ENCODE measurements around the gene GMCL1. TPM values are rescaled to one million over a fixed set of nuclear protein-coding genes. Genes with fewer than 3 reads are reported as not detected.

The GMCL1 gene
- total and polyA plus RNA-seq, 5 donors from 2014 or later = 32.3 to 36.0 (median 33.4) TPM

- H3K9me3 ChIP-seq (ENCODE audit: control insufficient read depth in 2 of 2, low read length in 2 of 2) = no peaks in the 10 kb centered on the region
- no peak overlapping the region for H3K4me3 ChIP-seq (ENCODE audit: low read depth, low read length)
- Mint-ChIP-seq H3K9me3 (no peaks in the 10 kb centered on the region), H3K36me3 (peaks cover 15% of the 10 kb centered on the region), H3K27me3 (no peaks in the 10 kb centered on the region), H3K4me1 (peaks cover 17 to 41% (median 29%) of the 10 kb centered on the region in 4 donors), H3K4me3 (peak overlapping the region in 2 of 4 donors; percentile 68 to 80), H3K27ac (no peak overlapping the region)
- H3K27me3 ChIP-seq (ENCODE audit: control insufficient read depth, insufficient read depth, low read length) = no peaks in the 10 kb centered on the region
- DNase-seq (no peak), ATAC-seq (ENCODE audit: low read depth in 2 of 2) (no peak)
- H3K4me1 ChIP-seq (ENCODE audit: control insufficient read depth, insufficient read depth, low read length, poor library complexity, severe bottlenecking) = peaks cover 28% of the 10 kb centered on the region
- H3K27ac ChIP-seq (ENCODE audit: insufficient read depth, low read length, poor library complexity, severe bottlenecking) = no peak overlapping the region
- H3K36me3 ChIP-seq (ENCODE audit: control insufficient read depth, insufficient read depth, low read length) = peaks cover 26% of the 10 kb centered on the region
Measured at GRCh38 chr2:69917852-69918251, 88.4 kb downstream of the GMCL1 start.

DNA sequence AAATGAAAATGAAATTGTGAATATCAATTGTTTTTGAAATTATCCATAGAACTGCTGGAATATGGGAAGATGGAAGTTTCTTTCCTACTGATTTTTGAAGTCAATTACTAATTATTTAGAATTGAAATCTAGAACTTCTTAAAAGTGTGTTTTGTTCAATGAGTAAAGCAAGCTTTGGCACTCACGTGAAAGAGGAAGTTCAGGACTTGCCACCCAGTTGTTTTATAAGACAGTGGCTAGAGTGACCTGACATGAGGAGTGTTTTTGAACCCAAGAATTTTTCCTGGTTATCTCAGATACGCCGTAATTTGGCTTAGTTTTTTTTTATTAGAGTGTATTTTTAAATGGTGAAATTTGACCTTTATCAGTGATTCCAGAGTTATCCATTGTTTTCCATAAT is 88.9 kb downstream of the GMCL1 start:
- H3K36me3 ChIP-seq (ENCODE audit: control insufficient read depth, insufficient read depth, low read length) = peaks cover 26% of the 10 kb centered on the region

GRCh38 chr2:69923116-69923515 is 93.7 kb downstream of the GMCL1 start:
- Histone ChIP-seq H3K9me3 (ENCODE audit: control insufficient read depth in 2 of 2, low read length in 2 of 2) (no peaks in the 10 kb centered on the region), H3K27ac (ENCODE audit: insufficient read depth, low read length, poor library complexity, severe bottlenecking) (no peak overlapping the region), H3K36me3 (ENCODE audit: control insufficient read depth, insufficient read depth, low read length) (peaks cover 29% of the 10 kb centered on the region), H3K4me1 (ENCODE audit: control insufficient read depth, insufficient read depth, low read length, poor library complexity, severe bottlenecking) (no peaks in the 10 kb centered on the region), H3K4me3 (ENCODE audit: low read depth, low read length) (no peak overlapping the region), H3K27me3 (ENCODE audit: control insufficient read depth, insufficient read depth, low read length) (no peaks in the 10 kb centered on the region)
- H3K27ac Mint-ChIP-seq = peak overlapping the region in 2 of 3 donors; percentile 3 to 17
- H3K27me3 Mint-ChIP-seq = no peaks in the 10 kb centered on the region
- peaks cover 32% of the 10 kb centered on the region for H3K36me3 Mint-ChIP-seq
- H3K9me3 Mint-ChIP-seq = no peaks in the 10 kb centered on the region
- DNase-seq = no peak
- peaks cover 0 to 31% (median 8%) of the 10 kb centered on the region in 4 donors for H3K4me1 Mint-ChIP-seq
- peak overlapping the region in 1 of 4 donors; percentile 38 for H3K4me3 Mint-ChIP-seq
- ATAC-seq (ENCODE audit: low read depth in 2 of 2) = no peak

More for the DNA sequence above, 88.9 kb downstream of the GMCL1 start:
- DNase-seq (no peak), ATAC-seq (ENCODE audit: low read depth in 2 of 2) (no peak)
- no peak overlapping the region for H3K27ac Mint-ChIP-seq
- H3K27me3 Mint-ChIP-seq = no peaks in the 10 kb centered on the region
- H3K9me3 Mint-ChIP-seq = no peaks in the 10 kb centered on the region
- Histone ChIP-seq H3K4me1 (ENCODE audit: control insufficient read depth, insufficient read depth, low read length, poor library complexity, severe bottlenecking) (peaks cover 28% of the 10 kb centered on the region), H3K9me3 (ENCODE audit: control insufficient read depth in 2 of 2, low read length in 2 of 2) (no peaks in the 10 kb centered on the region), H3K27me3 (ENCODE audit: control insufficient read depth, insufficient read depth, low read length) (no peaks in the 10 kb centered on the region), H3K4me3 (ENCODE audit: low read depth, low read length) (no peak overlapping the region), H3K27ac (ENCODE audit: insufficient read depth, low read length, poor library complexity, severe bottlenecking) (no peak overlapping the region)
- peaks cover 20% of the 10 kb centered on the region for H3K36me3 Mint-ChIP-seq
- peak overlapping the region in 1 of 4 donors; percentile 68 for H3K4me3 Mint-ChIP-seq
- peaks cover 15 to 40% (median 28%) of the 10 kb centered on the region in 4 donors for H3K4me1 Mint-ChIP-seq

DNA sequence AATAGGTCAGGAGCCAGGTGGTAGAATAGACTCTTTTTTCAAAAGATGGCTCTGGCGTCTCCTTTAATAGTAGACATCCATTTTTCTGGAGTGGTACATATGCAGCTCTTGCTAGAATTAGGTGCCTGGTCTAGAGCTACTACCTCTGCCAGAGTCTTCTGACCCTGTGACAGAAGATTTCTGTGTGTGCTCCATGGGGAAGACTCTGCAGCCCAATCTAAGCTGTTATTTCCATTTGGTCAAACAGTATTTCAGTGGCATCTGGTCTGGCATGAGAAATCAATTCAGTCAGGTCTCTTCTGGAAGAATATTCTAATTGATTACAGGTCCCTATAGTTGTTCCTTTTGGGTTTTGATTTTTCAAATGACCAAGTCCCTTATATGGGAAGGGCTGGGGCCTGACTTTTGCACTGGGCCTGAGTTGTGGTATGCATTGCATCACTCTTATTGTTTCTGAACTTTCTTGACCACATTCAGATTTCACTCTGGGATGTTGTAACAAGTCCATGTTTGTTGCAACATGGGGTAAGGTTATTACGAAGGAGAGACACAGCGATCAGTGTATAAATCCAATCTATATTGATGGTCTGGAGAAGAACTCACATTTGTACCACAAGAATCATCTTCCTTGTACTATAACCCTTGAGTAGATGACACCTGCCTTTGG is 97.5 kb downstream of the GMCL1 start:
- Histone ChIP-seq H3K4me3 (ENCODE audit: low read depth, low read length) (no peak overlapping the region), H3K4me1 (ENCODE audit: control insufficient read depth, insufficient read depth, low read length, poor library complexity, severe bottlenecking) (no peaks in the 10 kb centered on the region), H3K27ac (ENCODE audit: insufficient read depth, low read length, poor library complexity, severe bottlenecking) (no peak overlapping the region), H3K27me3 (ENCODE audit: control insufficient read depth, insufficient read depth, low read length) (no peaks in the 10 kb centered on the region), H3K9me3 (ENCODE audit: control insufficient read depth in 2 of 2, low read length in 2 of 2) (no peaks in the 10 kb centered on the region), H3K36me3 (ENCODE audit: control insufficient read depth, insufficient read depth, low read length) (peaks cover 18% of the 10 kb centered on the region)
- H3K4me3 Mint-ChIP-seq = no peak overlapping the region
- peak overlapping the region in 1 of 3 donors; percentile 45 for H3K27ac Mint-ChIP-seq
- H3K36me3 Mint-ChIP-seq = peaks cover 42% of the 10 kb centered on the region
- H3K4me1 Mint-ChIP-seq = peaks cover 10 to 38% (median 20%) of the 10 kb centered on the region in 4 donors
- H3K9me3 Mint-ChIP-seq = no peaks in the 10 kb centered on the region
- no peak for DNase-seq
- H3K27me3 Mint-ChIP-seq = no peaks in the 10 kb centered on the region
- no peak for ATAC-seq (ENCODE audit: low read depth in 2 of 2)

Other genes starting within 250 kb of the GMCL1 start
- gene AAK1, start 185.9 kb upstream of the GMCL1 start, total RNA-seq = 258 TPM
- gene AAK1, start 185.9 kb upstream of the GMCL1 start, polyA plus RNA-seq = 10 to 100 TPM; 70.7 to 99.5 (median 72.4) TPM
- gene ANXA4, start 87.5 kb upstream of the GMCL1 start, total RNA-seq = 16.5 TPM
- gene ANXA4, start 87.5 kb upstream of the GMCL1 start, polyA plus RNA-seq = 10 to 100 TPM; 21.5 to 36.8 (median 27.3) TPM
- gene SNRNP27, start 64.3 kb downstream of the GMCL1 start, total RNA-seq = 44.1 TPM
- gene SNRNP27, start 64.3 kb downstream of the GMCL1 start, polyA plus RNA-seq = 10 to 100 TPM; 51.7 to 70.2 (median 60.0) TPM
- 40.6 TPM for gene MXD1, start 85.4 kb downstream of the GMCL1 start, total RNA-seq
- 10 to 100 TPM in 2 of 4 donors, 1 to 10 TPM in 2; 8.3 to 13.3 (median 11.0) TPM for gene MXD1, start 85.4 kb downstream of the GMCL1 start, polyA plus RNA-seq
- 1.7 TPM for gene ASPRV1, start 132.0 kb downstream of the GMCL1 start, total RNA-seq
- 1 to 10 TPM in 3 of 4 donors, under 1 TPM in 1; 0.62 to 1.5 (median 1.1) TPM for gene ASPRV1, start 132.0 kb downstream of the GMCL1 start, polyA plus RNA-seq

Data from CD4-positive, CD25-positive, alpha-beta regulatory T cell (primary cell).